Measurements from ENCODE around the gene PRTG.

DNA sequence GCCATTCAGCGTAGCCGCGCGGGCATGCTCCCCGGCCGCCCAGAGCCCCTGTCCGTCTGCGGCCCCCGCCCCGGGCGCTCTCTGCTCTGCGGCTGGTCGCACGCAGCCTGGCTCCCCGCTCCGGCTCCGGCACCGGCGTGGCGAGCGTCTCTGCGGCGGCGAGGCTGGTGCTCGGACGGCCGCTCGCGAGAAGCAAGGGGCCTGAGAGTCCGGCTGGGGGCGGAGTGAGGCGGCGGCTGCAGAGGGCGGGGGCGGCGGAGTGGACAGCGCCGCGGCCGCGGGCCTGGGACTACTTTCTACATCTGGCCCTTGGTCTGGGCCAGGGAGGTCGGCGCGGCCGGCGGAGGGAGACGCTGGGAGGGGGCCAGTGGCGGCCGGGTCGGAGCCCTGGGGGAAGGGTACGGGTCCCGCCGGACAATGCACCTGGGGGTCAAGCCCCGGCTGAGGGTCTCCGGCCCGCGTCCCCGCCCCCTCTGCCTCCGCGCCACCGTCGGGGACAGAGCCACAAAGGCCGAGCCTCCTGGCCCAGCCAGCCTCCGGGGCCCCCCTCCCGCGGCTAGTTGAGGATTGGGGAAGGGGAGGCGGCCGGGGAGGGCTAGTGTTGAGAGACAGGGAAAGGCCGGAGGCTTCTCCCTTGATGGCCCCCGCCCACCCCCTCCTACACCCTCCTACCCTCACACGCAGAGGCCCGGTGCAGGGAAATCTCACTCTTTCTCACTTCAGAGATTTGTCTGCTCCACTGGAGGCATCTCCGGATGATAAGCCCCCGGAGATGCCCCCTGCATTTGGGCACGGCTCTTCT lies at the start of gene PRTG:
- TF ChIP-seq, protein P1, sequence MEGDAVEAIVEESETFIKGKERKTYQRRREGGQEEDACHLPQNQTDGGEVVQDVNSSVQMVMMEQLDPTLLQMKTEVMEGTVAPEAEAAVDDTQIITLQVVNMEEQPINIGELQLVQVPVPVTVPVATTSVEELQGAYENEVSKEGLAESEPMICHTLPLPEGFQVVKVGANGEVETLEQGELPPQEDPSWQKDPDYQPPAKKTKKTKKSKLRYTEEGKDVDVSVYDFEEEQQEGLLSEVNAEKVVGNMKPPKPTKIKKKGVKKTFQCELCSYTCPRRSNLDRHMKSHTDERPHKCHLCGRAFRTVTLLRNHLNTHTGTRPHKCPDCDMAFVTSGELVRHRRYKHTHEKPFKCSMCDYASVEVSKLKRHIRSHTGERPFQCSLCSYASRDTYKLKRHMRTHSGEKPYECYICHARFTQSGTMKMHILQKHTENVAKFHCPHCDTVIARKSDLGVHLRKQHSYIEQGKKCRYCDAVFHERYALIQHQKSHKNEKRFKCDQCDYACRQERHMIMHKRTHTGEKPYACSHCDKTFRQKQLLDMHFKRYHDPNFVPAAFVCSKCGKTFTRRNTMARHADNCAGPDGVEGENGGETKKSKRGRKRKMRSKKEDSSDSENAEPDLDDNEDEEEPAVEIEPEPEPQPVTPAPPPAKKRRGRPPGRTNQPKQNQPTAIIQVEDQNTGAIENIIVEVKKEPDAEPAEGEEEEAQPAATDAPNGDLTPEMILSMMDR (optimal IDR thresholded peaks at IDR 0.05 in 1 of 3, IDR thresholded peaks at IDR 0.05 in 1 of 3, conservative IDR thresholded peaks at IDR 0.05 in 1 of 3; ENCODE audit: extremely low read depth in 1 of 3, insufficient read depth in 2 of 3, low read length in 3 of 3): no peak
- peak; percentile 52 for TF ChIP-seq EZH2 (IDR thresholded peaks at IDR 0.05; ENCODE audit: low read length)
